Measurements from ENCODE around the gene DCAF5.

GRCh38 chr14:69193721-69194120 is 40.8 kb upstream of the DCAF5 start:
- no peak for TF ChIP-seq CTCF (IDR thresholded peaks at IDR 0.05; ENCODE audit: low read depth, low read length)
- TF ChIP-seq EZH2phosphoT487 (IDR thresholded peaks at IDR 0.05; ENCODE audit: low read depth), result no peak
